Measurements from ENCODE around the gene ANKRD62.
"Not testable (repeated sequence)": the region's sequence is repeated elsewhere in the genome, so short reads cannot be mapped to it uniquely, and the experiment has no call there.

ANKRD62 gene

DNA sequence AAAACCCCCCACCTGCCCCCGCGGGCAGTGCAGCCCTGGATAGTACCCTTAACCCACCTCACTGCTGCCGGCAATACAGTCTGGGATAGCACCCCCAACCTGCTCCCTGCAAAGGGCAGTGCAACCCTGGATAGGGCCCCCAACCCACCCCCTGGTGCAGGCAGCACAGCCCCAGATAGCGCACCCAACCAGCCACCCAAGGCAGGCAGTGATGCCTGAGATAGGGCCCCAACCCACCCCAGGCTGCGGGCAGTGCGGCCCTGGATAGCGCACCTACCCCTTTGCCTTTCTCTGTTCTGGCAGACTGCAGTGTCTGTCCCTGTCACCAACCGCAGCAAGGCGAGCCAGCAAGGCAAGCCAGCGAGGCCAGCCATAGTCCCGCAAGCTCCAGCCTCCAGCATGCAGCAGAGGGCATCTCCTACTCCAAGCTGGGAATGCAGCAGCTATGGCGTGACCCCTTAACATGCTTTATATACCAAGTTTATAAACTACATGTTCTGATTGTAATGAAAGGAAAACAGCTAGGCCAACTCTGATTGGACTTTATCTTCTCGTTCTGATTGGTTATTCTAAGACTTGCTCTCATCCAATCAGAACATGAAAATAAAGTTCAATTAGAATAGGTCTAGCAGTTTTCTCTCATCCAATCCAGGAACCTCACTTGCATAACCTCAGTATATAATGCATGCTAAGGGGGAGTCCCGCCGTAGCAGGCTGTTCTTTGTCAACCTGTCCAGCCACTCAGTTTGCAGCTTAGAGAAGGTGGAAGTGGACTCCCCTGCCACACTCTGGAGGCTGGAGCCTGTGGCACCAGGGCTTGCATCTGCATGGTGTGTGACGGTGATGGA lies 34.1 kb upstream of the ANKRD62 start:
- Mint-ChIP-seq H3K4me1 (no peaks in the 10 kb centered on the region), H3K27ac (no peak overlapping the region), H3K4me3 (no peak overlapping the region), H3K36me3 (ENCODE audit: low read depth) (no peaks in the 10 kb centered on the region), H3K27me3 (no peaks in the 10 kb centered on the region), H3K9me3 (no peaks in the 10 kb centered on the region)
- ATAC-seq, result peak; percentile 27
- DNase-seq, result no peak

DNA sequence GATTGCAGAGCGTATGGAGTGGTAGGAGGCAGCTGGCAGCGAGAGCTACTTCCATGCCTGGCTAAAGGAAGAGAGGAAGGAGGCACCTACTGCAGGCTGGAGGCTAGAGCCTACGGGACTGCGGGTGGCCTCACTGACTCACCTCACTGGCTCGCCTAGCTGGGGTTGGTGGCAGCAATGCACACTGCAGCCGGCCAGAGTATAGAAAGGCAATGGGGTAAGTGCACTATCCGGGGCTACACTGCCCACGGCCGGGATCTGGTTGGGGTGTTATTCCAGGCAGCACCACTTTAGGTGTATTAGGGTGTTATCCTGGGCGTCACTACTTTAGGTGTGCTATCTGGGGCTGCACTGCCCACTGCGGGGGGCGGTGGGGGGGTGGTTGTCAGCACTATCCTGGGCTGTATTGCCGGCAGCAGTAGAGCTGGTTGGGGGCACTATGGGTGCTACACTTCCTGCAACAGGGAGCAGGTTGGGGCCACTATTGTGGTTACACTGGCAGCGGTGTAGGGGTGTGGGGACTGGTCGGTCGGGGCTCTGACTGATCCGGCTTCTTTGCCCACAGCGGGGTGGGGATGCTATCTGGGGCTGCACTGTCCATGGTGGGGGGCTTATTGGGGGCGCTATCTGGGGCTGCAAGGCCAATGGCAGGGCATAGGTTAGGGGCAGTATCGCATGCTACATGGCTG lies 33.3 kb upstream of the ANKRD62 start:
- ATAC-seq, result no peak
- DNase-seq, result no peak
- no peak overlapping the region for H3K4me3 Mint-ChIP-seq
- no peaks in the 10 kb centered on the region for H3K36me3 Mint-ChIP-seq (ENCODE audit: low read depth)
- no peaks in the 10 kb centered on the region for H3K4me1 Mint-ChIP-seq
- no peak overlapping the region for H3K27ac Mint-ChIP-seq
- no peaks in the 10 kb centered on the region for H3K9me3 Mint-ChIP-seq
- H3K27me3 Mint-ChIP-seq, result no peaks in the 10 kb centered on the region

DNA sequence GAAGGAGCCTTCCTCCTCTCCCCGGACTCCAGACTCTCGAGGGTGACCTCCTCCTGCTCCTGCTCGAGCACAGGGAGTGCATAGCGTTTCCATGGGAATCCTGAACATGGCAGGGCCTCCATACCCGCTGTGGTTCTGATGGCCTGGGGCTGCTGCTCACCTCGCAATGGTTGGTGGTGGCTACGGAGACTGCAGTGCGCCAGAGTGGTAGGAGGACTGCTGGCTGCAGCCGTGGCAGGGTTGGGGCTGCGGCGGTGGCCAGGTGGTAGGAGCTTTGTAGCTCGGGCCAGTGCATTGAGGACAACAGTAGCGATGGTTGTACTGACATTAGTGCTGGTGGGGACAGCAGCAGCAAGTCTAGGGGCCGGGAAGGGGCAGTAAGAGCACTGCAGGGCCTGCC lies 32.0 kb upstream of the ANKRD62 start:
- Mint-ChIP-seq H3K9me3 (no peaks in the 10 kb centered on the region), H3K27ac (no peak overlapping the region), H3K27me3 (no peaks in the 10 kb centered on the region), H3K4me1 (no peaks in the 10 kb centered on the region), H3K36me3 (ENCODE audit: low read depth) (no peaks in the 10 kb centered on the region), H3K4me3 (no peak overlapping the region)
- no peak for ATAC-seq
- no peak for DNase-seq

DNA sequence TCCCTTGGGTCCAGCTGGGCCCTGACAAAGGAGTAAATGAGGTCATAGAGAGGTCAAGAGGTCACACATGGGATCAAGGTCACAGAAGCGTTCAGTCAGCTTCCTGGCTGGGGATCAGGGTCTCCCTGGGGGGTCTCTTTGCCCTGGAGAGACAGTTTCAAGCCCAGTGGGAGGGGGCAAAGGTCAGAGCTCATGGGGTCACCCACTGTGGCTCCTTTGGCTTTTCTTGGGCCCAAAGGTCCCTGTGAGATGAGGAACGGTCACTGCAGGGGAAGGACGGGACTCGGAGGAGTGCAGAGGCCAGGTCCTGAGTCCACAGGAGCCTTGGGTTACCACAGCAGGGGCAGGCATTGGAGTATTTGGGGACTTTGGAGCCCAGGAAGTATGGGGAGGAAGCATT lies 30.7 kb upstream of the ANKRD62 start:
- H3K27ac Mint-ChIP-seq, result no peak overlapping the region
- DNase-seq (no peak), ATAC-seq (no peak)
- H3K36me3 Mint-ChIP-seq (ENCODE audit: low read depth), result no peaks in the 10 kb centered on the region
- no peak overlapping the region for H3K4me3 Mint-ChIP-seq
- H3K4me1 Mint-ChIP-seq, result no peaks in the 10 kb centered on the region
- no peaks in the 10 kb centered on the region for H3K9me3 Mint-ChIP-seq
- H3K27me3 Mint-ChIP-seq, result no peaks in the 10 kb centered on the region

DNA sequence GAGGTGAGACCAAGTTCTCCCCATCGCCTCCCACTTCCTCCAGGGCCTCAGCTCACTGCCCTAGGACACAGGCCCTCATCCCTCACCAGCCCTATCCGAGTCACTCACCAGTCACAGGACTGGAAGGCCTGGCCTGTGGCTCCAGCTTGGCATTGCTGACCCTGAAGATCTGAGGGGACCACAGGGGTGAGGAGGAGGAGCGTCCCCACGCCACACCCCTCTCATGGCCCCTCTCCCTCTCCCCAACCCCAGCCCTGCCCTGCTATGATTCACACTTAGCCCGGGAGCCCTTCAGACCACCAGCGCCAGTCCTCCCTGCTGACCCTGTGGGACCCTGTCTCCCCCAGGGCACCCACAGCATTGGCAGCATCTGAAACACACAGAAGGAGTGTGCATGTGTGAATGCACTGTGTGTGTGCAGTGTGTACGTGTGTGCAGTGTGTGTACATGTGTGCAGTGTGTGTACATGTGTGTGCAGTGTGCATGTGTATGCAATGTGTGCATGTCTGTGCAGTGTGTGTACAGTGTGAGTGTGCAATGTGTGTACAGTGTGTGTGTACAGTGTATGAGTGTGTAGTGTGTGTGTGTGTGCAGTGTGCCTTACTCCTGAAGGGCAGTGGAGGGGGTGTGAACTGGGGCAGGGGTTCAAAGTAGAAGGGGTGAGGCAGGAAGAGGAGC lies 29.4 kb upstream of the ANKRD62 start:
- H3K27ac Mint-ChIP-seq, result no peak overlapping the region
- no peaks in the 10 kb centered on the region for H3K4me1 Mint-ChIP-seq
- ATAC-seq (no peak), DNase-seq (no peak)
- H3K4me3 Mint-ChIP-seq, result no peak overlapping the region
- H3K36me3 Mint-ChIP-seq (ENCODE audit: low read depth), result no peaks in the 10 kb centered on the region
- no peaks in the 10 kb centered on the region for H3K9me3 Mint-ChIP-seq
- no peaks in the 10 kb centered on the region for H3K27me3 Mint-ChIP-seq

DNA sequence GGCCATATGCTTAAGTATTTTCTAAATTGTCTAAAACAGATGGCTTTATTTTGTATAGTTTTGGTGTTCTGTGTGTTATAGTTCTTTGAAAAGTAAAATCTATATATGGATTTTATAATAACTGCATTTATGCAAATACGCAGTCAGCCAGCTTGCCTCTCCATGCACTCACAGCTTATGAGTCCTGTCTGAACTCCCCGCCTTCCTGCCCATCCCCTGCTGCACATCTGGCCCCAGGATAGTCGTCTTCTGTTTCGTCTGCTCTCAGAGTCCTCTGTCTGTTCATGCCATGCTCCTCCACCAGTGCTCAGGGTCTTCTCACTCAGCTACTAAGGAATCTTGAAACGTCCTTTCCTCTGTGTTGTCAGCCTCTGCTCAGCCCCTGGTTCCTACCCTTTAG lies 28.2 kb upstream of the ANKRD62 start:
- H3K27ac Mint-ChIP-seq, result no peak overlapping the region
- no peak overlapping the region for H3K4me3 Mint-ChIP-seq
- H3K36me3 Mint-ChIP-seq (ENCODE audit: low read depth), result no peaks in the 10 kb centered on the region

DNA sequence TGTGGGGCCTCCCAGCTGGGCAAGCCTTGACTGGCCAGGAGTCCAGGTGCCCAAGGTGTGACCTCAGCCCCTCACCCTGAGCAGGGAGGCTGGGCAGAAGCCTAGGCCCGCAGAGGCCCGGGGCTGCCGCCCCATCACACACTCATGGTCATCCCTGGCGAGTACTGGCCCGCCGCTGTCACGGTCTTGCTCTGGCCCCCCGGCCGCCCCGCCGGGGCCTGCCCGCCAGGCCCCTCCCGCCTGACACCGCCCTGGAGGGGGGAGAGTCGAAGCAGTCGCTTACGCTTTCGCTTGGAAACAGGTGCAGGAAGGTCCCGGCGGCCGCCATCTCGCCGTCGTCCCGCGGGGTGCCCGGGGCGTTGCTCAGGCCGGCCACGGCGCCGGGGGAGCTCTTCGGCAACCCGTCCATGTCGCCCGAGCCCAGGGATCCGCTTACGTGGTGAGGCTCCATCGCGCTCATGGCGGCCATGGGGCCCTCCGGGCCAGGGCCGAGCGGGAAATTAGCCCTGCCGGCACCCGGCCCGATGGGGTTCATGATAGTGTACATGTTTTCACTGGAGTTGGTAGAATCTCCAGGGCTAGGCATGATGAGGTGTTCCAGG lies 26.6 kb upstream of the ANKRD62 start:
- no peaks in the 10 kb centered on the region for H3K9me3 Mint-ChIP-seq
- ATAC-seq (no peak), DNase-seq (no peak)
- no peak overlapping the region for H3K27ac Mint-ChIP-seq
- no peaks in the 10 kb centered on the region for H3K27me3 Mint-ChIP-seq
- no peaks in the 10 kb centered on the region for H3K4me1 Mint-ChIP-seq
- no peaks in the 10 kb centered on the region for H3K36me3 Mint-ChIP-seq (ENCODE audit: low read depth)
- no peak overlapping the region for H3K4me3 Mint-ChIP-seq

More for the DNA sequence above, 28.2 kb upstream of the ANKRD62 start:
- Mint-ChIP-seq H3K27me3 (no peaks in the 10 kb centered on the region), H3K4me1 (no peaks in the 10 kb centered on the region), H3K9me3 (no peaks in the 10 kb centered on the region)
- ATAC-seq, result no peak
- no peak for DNase-seq

DNA sequence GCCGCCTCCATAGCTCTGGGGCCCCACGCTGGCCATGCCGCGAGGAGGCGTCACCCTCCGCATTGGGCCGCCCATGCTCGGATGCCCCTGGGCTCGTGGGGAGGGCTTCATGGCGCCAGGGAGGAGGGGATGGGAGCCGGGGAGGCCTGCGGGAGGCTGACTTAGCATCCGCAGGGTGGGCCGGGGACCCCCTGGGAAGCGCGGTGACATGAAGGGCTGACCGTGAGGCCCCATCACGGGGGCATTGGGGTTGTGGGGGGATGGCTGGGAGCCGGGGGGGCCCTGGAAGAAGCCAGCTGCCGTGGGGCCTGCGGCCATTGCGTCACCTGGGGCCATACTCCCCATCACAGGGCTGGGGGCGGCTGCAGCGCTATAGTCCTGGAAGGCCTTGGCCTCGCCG lies 26.0 kb upstream of the ANKRD62 start:
- no peaks in the 10 kb centered on the region for H3K9me3 Mint-ChIP-seq
- H3K4me3 Mint-ChIP-seq, result no peak overlapping the region

DNA sequence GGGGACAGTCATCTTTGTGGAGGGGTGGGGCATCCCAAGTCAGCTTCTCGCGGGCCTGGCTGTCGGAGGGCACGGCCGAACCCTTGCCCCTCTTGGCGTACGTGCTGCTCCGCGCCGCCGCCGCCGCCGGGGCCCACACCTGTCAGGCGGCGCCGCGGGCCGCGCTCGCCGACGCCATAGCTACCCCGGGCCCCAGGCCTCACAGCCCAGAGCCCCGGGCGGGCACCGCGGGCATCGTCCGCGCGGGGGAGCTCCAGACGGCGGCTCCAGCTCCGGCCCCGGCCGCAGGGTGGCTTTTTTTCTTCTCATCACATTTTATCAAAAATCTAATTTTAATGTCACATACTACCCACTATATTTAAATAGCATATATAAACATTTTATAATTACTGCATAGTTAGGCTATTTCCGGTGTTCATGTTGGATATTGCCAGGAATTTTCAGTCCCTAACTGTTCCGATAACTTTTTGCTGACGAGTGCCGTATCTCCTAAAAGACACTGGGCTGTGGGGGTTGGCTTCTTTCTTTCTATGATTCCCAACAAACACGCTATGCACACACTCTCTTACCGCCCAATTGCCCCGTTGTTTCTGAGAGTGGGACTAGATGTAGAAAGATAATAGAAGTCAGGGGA lies 25.2 kb upstream of the ANKRD62 start:
- not testable (repeated sequence) for H3K36me3 Mint-ChIP-seq (ENCODE audit: low read depth); H3K9me3 Mint-ChIP-seq; DNase-seq; H3K27me3 Mint-ChIP-seq; ATAC-seq; H3K4me3 Mint-ChIP-seq; H3K27ac Mint-ChIP-seq; H3K4me1 Mint-ChIP-seq

More for the DNA sequence above, 26.0 kb upstream of the ANKRD62 start:
- ATAC-seq (no peak), DNase-seq (no peak)
- H3K27ac Mint-ChIP-seq, result no peak overlapping the region
- no peaks in the 10 kb centered on the region for H3K36me3 Mint-ChIP-seq (ENCODE audit: low read depth)
- no peaks in the 10 kb centered on the region for H3K4me1 Mint-ChIP-seq
- H3K27me3 Mint-ChIP-seq, result no peaks in the 10 kb centered on the region

DNA sequence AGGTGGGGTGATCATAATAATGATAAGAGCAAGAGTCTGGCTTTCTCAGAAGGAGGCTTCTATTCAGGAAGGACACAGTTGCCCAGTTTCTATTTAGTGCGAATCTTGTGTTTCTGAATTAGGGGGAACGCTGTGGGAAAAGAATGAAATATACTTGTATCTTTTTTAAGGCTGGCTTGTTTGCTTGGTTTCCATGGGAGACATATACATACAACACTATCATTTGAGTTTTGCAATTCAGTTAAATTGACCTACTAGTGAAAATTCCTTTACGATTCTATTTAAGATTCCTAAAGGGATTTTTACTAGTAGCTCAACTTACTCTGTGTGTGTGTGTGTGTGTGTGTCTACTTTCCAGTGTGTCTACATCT lies 24.7 kb upstream of the ANKRD62 start:
- Mint-ChIP-seq H3K27me3 (no peaks in the 10 kb centered on the region), H3K36me3 (ENCODE audit: low read depth) (no peaks in the 10 kb centered on the region), H3K27ac (no peak overlapping the region), H3K4me1 (no peaks in the 10 kb centered on the region), H3K4me3 (no peak overlapping the region), H3K9me3 (no peaks in the 10 kb centered on the region)
- DNase-seq (no peak), ATAC-seq (no peak)

DNA sequence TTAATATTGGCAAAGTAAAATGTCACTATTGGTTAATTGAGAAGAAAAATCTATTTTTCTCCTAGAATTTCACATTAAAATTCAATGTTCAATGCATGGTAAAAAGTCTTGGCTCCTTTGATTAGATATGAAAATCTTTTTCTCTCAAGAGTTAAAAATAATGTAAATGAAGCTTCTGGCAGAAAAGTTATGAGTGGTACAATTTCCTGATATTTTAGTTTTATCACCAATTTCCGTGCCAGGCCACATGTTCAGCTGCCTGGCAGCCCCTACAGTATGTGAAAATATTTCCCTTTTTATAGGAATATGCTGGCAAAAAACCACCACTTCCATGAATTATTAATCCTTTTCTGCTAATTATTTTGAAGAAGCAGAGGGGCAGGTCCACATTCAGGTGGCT lies 22.6 kb upstream of the ANKRD62 start:
- not testable (repeated sequence) for H3K4me1 Mint-ChIP-seq; H3K36me3 Mint-ChIP-seq (ENCODE audit: low read depth); DNase-seq; H3K27ac Mint-ChIP-seq; H3K4me3 Mint-ChIP-seq; ATAC-seq; H3K9me3 Mint-ChIP-seq
- peaks cover 11% of the 10 kb centered on the region for H3K27me3 Mint-ChIP-seq

DNA sequence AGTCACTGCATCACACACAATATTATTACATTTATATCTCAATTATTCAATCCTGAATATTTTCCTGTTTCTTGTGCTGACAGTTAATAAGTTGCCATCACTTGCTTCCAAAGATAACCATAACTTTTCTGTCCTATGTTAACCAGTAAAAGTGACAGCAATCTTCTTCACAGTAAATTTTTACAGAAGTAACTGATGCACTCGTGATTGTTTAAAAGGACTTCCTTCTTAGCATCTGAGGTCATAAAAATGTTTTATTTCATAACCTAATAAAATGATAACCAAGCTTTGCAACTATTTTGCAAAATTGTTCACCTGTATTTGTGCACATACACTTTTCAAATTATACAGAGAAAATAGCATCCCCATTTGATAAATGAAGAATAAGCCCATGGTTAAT lies 20.6 kb upstream of the ANKRD62 start:
- Mint-ChIP-seq H3K4me3 (no peak overlapping the region), H3K36me3 (ENCODE audit: low read depth) (no peaks in the 10 kb centered on the region), H3K27ac (no peak overlapping the region), H3K4me1 (no peaks in the 10 kb centered on the region), H3K27me3 (peaks cover 14% of the 10 kb centered on the region), H3K9me3 (no peaks in the 10 kb centered on the region)
- DNase-seq (no peak), ATAC-seq (no peak)

DNA sequence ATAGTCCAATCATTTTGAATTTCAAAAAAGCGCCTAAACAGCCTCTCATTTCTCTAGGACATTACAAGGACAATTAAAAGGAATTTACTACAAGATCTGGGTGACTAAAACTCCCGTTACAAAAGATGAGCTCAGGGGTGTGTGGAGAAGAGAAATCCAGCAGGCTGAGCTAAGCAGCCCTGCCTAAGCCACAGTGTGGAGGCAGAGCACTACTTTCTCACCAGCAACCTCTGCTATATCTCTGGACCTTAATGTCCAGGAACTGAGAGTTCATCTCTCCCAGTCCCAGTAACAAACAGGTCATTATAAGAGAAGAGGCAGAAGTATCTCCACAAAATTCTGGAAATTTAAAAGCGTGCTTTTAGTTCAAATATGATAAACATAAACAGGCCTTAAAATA lies 18.9 kb upstream of the ANKRD62 start:
- Mint-ChIP-seq H3K27me3 (peaks cover 19% of the 10 kb centered on the region), H3K36me3 (ENCODE audit: low read depth) (no peaks in the 10 kb centered on the region), H3K27ac (no peak overlapping the region), H3K9me3 (no peaks in the 10 kb centered on the region), H3K4me3 (no peak overlapping the region), H3K4me1 (no peaks in the 10 kb centered on the region)
- DNase-seq (no peak), ATAC-seq (no peak)

DNA sequence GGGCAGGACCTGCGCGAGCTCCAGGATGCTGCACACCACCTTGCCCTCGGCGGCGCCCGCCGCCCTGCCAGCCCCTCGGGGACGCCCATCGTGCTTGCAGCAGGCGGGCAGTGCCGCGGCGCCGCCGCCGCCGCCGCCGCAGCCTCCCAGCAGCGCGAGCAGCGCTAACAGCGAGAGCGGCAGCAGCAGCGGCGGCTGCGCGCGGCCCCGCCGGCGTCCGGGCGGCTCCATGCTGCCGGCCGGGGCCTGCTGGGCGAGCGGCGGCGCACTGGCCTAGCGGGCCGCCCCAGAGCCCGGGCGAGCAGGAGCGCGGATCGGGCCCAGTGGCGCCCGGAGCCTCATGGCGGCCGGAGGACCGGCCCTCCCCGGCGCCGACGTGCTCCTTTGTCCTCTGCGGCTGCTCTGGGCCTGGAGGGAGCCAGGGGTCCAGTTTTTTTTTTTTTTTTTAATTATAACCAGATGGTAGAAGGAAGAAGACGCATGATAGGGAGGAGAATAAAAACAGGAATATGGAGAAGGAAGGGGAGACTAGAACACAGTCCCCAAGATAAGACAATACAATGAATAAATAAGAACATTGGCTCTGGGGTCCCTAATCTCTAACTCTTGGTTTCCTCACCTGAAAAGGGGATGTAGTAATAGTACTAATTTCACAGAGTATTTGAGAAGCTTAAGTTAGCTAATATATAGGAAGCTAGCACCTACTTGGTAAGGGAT lies 17.1 kb upstream of the ANKRD62 start:
- no peak for DNase-seq
- peak; percentile 36 for ATAC-seq
- no peaks in the 10 kb centered on the region for H3K4me1 Mint-ChIP-seq
- H3K36me3 Mint-ChIP-seq (ENCODE audit: low read depth), result no peaks in the 10 kb centered on the region
- H3K9me3 Mint-ChIP-seq, result no peaks in the 10 kb centered on the region
- no peak overlapping the region for H3K27ac Mint-ChIP-seq
- H3K27me3 Mint-ChIP-seq, result peaks cover 22% of the 10 kb centered on the region
- H3K4me3 Mint-ChIP-seq, result no peak overlapping the region
